ENCODE results near the gene OR2V1. TPM values are rescaled to one million over a fixed set of nuclear protein-coding genes. Genes with fewer than 3 reads are reported as not detected.

Gene OR2V1
- total and polyA plus RNA-seq, 2 experiments from 2014 or later: not detected

GRCh38 chr5:181126841-181127240 lies 4.1 kb downstream of the OR2V1 start:
- DNase-seq (ENCODE audit: low spot score) (no peak), ATAC-seq (no peak)
- Mint-ChIP-seq H3K36me3 (ENCODE audit: low read depth) (no peaks in the 10 kb centered on the region; the same call in 2 of the 3 replicates), H3K4me1 (peaks cover 2% of the 10 kb centered on the region; the same call in 2 of the 3 replicates), H3K27ac (no peak overlapping the region), H3K4me3 (no peak overlapping the region), H3K27me3 (ENCODE audit: insufficient read depth, low read depth, poor library complexity) (peaks cover 12% of the 10 kb centered on the region), H3K9me3 (no peaks in the 10 kb centered on the region)
- Histone ChIP-seq H3K9me2 (ENCODE audit: insufficient read depth) (peaks cover 3% of the 10 kb centered on the region; the same call in 1 of the 2 replicates), H3K4me3 (no peak overlapping the region), H3K27ac (ENCODE audit: low read depth) (no peak overlapping the region), H3K79me2 (replicated peaks; ENCODE audit: insufficient read depth) (no peaks in the 10 kb centered on the region), H4K20me1 (replicated peaks; ENCODE audit: insufficient read depth) (no peaks in the 10 kb centered on the region), H3K4me1 (ENCODE audit: insufficient read depth) (no peaks in the 10 kb centered on the region), H3K36me3 (ENCODE audit: insufficient read depth) (no peaks in the 10 kb centered on the region), H3K27me3 (ENCODE audit: insufficient read depth) (no peaks in the 10 kb centered on the region), H2AFZ (no peak overlapping the region; the same call in 1 of the 2 replicates), H3K4me2 (no peak overlapping the region), H3F3A (replicated peaks; ENCODE audit: low read depth) (no peaks in the 10 kb centered on the region)
- TF ChIP-seq CTCF (conservative IDR thresholded peaks at IDR 0.05; ENCODE audit: low read depth in 2 of 2) (no peak), ZNF462 (CRISPR knock-in tag; IDR thresholded peaks at IDR 0.05) (no peak), EZH2 (IDR thresholded peaks at IDR 0.05; ENCODE audit: low read depth, unreplicated experiment) (no peak), ETS1 (IDR thresholded peaks at IDR 0.05) (no peak), NANOG (IDR thresholded peaks at IDR 0.05; ENCODE audit: borderline replicate concordance) (no peak), JUNB (IDR thresholded peaks at IDR 0.05; ENCODE audit: unreplicated experiment) (no peak), EZH2phosphoT487 (IDR thresholded peaks at IDR 0.05; ENCODE audit: unreplicated experiment) (no peak), STAT1 (IDR thresholded peaks at IDR 0.05; ENCODE audit: unreplicated experiment) (no peak), CREB1 (CRISPR knock-in tag; IDR thresholded peaks at IDR 0.05; ENCODE audit: low read depth) (no peak), ZNF331 (CRISPR knock-in tag; IDR thresholded peaks at IDR 0.05; ENCODE audit: low read depth) (no peak), POLR2AphosphoS5 (IDR thresholded peaks at IDR 0.05; ENCODE audit: low read depth) (no peak), REST (IDR thresholded peaks at IDR 0.05; ENCODE audit: unreplicated experiment) (no peak)
